ENCODE measurements around the gene NPAT.
"Not testable (repeated sequence)": the region's sequence is repeated elsewhere in the genome, so short reads cannot be mapped to it uniquely, and the experiment has no call there.

NPAT gene

GRCh38 chr11:108160970-108161566 lies 61.4 kb downstream of the NPAT start:
- DNase-seq (ENCODE audit: low read depth in 1 of 2, low spot score in 1 of 2), result no peak

DNA sequence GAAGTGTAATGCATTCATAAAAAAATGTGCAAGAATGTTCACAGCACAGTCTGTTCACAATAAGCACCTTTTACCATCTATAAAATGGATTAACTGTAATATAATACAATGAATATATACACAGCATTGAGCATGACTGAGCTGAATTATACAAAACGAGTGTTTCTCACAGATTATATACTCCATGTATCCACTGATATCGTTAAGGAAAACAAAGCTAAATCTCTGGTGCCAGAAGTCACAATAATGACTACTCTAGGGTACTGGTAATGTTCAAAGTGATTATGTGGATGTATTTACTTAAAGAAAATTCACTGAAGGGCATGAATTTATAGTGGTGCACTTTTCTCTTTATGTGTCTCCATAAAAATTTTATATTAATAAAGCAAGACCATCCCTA lies 67.8 kb downstream of the NPAT start:
- DNase-seq (ENCODE audit: low read depth in 1 of 2, low spot score in 1 of 2), result no peak

DNA sequence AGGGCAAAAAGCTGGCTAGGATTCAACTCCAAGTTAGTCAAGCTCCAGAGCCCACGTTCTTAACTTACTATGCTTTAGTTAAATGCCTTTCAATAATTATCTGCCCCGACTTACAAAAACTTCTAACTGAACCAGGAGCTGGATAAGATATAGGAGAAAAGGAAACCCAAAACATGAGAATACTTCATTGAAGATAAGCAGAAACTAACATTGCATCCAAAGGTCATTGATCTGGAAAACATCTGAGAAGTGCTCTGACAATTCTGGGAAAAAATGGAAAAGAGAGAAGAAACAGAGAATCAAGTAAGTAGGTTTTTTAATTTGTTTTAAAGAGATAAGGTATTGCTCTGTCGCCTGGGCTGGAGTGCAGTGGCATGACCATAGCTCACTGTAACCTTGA lies 73.9 kb downstream of the NPAT start:
- DNase-seq (ENCODE audit: low read depth in 1 of 2, low spot score in 1 of 2), result no peak

DNA sequence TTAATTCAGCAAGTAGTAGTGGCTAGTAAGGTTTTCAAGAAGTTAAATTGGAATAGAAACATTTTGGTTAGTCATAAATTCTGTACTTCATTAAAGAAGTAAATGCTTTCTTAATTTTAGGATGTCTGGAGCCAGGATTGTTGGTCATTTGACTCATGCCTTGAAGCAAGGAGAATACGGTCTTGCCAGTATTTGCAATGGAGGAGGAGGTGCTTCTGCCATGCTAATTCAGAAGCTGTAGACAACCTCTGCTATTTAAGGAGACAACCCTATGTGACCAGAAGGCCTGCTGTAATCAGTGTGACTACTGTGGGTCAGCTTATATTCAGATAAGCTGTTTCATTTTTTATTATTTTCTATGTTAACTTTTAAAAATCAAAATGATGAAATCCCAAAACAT lies 75.3 kb downstream of the NPAT start:
- DNase-seq (ENCODE audit: low read depth in 1 of 2, low spot score in 1 of 2), result no peak

DNA sequence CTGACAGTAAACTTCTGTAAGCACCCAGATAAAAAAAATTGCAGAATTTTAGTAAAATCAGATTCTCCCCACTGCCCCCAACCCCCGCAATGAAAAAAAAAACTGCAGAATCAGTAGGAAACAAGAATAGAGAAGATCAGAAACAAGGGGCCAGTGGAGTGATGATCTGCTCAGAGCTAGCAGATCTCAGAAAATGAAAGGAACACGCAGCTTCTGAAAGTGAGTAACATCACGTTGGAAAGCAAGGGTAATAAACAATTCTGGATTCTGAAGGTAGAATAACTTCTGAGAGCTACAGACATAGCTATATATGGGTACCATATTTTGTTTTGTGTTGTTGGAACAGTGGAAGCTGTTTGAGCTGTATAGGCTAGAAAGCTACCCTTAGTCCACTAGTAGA lies 77.8 kb downstream of the NPAT start:
- DNase-seq (ENCODE audit: low read depth in 1 of 2, low spot score in 1 of 2), result no peak

DNA sequence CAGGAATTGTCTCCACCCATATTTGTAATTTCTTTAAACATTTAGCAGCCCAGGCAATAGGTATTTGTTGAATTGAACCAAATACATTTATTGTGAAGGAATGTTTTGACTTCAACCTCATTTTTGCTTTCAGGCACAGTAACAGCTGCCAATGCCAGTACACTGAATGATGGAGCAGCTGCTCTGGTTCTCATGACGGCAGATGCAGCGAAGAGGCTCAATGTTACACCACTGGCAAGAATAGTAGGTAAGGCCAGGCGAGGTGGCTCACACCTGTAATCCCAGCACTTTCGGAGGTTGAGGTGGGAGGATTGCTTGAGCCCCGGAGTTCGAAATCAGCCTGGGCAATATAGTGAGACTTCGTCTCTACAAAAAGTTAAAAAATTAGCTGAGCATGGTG lies 80.1 kb downstream of the NPAT start:
- DNase-seq (ENCODE audit: low read depth in 1 of 2, low spot score in 1 of 2), result no peak

DNA sequence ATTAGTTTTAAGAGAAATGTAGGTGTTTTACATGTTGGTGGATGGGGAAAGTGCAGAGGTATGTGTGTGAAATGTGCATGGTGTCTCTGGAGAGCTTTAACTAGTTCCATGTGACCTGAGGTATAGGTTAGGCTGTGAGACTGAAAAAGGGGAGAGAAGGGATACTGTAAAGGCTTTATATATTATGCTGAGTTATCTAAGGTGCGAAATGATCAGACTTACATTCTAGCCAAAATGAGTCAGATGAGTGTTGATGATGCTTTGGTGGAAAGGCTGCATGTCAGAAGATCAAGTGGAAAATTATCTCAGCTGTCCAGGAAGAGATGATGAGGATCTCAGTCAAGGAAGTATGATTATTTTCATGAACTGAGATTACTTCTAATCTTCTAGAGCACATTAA lies 85.2 kb downstream of the NPAT start:
- DNase-seq (ENCODE audit: low read depth in 1 of 2, low spot score in 1 of 2), result no peak

DNA sequence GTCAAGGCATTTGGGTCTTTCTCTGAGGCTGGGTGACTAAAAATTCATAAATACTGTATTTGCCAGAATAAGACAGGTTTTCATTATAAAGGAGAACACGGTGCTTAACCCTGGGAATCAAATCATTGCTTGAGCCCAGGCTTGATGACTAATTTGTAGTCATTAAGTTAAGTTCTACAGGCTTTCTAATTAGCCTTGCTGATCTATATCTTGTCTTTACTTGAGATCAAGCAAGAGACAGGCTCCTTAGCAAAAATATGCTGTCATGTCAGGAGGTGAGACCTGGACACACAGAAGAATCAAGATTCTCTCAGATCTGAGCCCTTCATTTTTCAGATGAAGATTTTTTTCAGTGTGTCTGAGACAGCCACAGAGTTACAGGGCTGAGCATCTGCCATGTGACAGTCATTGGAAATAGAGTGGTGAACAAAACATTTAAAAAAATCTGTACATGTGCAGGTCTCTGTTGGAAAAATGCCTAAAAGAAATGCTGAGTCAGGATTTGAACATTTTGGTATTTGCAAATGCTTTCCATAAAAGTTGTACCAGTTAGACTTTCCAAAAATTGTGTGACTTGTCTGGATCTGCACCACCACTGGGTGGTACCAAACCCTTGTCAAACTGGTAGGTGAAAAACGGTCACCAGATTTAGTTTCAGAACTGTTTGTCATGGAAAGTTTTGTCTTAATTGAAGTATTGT lies 86.4 kb downstream of the NPAT start:
- DNase-seq (ENCODE audit: low read depth in 1 of 2, low spot score in 1 of 2), result peak in 1 of 2 donors; percentile 39

DNA sequence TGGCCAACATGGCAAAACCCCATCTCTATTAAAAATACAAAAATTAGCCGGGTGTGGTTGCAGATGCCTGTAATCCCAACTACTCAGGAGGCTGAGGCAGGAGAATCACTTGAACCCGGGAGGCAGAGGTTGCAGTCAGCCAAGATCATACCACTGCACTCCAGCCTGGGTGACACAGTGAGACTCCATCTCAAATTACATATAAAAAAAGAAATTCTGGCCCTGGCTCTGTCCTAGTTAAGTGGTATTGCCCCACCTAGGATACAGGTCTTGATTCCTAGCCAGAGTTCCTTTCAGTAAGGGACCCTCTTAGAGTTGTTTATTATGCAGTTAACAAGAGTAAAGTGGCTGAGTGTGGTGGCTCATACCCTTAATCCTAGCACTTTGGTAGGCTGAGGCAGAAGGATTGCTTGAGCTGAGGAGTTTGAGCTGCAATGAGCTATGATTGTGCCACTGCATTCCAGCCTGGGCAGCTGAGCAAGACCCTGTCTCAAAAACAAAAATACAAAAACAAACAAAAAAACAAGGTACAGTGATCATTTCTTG lies 89.4 kb downstream of the NPAT start:
- DNase-seq (ENCODE audit: low read depth in 1 of 2, low spot score in 1 of 2), result not testable (repeated sequence)

DNA sequence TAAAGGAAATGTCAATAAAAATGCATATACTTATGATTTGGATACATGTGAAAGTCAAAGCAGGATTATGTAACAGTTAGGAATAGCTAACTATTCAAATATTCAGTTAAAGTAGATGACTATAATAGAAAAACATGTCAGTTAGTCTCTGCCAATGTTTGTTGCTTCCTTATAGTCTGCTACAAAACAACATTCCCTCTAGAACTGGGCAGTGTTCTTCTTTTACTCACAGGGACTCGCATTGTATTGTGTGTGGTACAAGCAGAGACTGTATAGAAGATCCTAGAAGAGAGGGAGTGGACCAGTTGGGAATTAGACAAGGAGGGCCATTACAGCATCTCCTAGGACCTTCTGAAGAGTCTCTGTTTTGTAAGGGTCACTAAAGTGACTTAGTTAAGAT lies 90.4 kb downstream of the NPAT start:
- no peak for DNase-seq (ENCODE audit: low read depth in 1 of 2, low spot score in 1 of 2)

DNA sequence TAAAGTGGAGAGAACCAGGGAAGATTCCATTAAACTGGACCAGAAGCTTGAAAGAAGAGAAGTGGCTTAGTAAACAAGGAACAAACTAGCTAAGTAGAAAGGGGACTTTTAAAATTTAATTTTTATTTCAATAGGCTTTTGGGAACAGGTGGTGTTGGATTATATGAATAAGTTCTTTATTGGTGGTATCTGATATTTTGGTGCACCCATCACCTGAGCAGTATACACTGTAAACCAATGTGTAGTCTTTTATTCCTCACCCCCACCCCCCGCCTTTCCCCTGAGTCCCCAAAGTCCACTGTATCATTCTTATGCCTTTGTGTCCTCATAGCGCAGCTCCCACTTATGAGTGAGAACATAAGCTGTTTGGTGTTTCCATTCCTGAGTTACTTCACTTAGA lies 93.7 kb downstream of the NPAT start:
- DNase-seq (ENCODE audit: low read depth in 1 of 2, low spot score in 1 of 2), result no peak

DNA sequence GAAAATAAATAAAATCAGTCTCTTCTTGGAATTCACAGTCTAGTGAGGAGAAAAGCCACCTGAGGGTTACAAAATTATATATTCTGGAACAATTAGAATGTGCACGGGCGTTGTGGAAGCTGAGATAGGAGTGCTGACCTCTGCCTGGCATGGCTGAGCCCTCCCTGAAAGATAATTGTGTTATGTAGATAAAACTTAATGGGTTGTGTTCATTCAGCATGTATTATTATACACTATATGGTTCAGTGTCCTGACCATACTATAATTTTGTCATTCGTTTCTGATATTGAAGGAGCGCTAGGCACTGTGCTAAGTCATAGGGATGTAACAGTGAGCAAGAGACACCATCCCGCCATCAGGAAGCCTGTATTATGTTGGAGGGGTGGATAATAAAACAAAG lies 97.3 kb downstream of the NPAT start:
- no peak for DNase-seq (ENCODE audit: low read depth in 1 of 2, low spot score in 1 of 2)

GRCh38 chr11:108122166-108122628 lies 100.2 kb downstream of the NPAT start:
- no peak for DNase-seq (ENCODE audit: low read depth in 1 of 2, low spot score in 1 of 2)

- peak; percentile 90 to 92 for DNase-seq (ENCODE audit: low read depth in 1 of 2, low spot score in 1 of 2)
These were observed 100.9 kb downstream of the NPAT start, which contains the start of gene ACAT1 for GRCh38 chr11:108121274-108122155. ACAT1 (plus strand) TSS chr11:108121567; CDS start chr11:108121607, 40 bp downstream.

DNA sequence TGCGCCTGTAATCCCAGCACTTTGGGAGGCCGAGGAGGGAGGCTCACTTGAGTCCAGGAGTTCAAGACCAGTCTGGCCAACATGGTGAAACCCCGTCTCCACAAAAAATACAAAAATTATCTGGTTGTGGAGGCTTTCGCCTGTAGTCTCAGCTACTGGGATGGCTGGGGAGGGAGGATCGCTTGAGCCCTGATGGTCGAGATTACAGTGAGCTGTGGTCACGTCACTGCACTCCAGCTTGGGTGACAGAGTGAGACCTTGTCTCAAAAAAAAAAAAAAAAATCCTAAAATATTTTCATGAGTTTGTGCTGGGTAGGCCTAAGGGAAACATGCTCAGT lies 101.5 kb downstream of the NPAT start:
- DNase-seq (ENCODE audit: low read depth in 1 of 2, low spot score in 1 of 2), result not testable (repeated sequence)

GRCh38 chr11:108117746-108118371 lies 104.6 kb downstream of the NPAT start:
- no peak for DNase-seq (ENCODE audit: low read depth in 1 of 2, low spot score in 1 of 2)

- no peak for DNase-seq (ENCODE audit: low read depth in 1 of 2, low spot score in 1 of 2)
These were observed 106.8 kb downstream of the NPAT start for GRCh38 chr11:108115500-108116140.

DNA sequence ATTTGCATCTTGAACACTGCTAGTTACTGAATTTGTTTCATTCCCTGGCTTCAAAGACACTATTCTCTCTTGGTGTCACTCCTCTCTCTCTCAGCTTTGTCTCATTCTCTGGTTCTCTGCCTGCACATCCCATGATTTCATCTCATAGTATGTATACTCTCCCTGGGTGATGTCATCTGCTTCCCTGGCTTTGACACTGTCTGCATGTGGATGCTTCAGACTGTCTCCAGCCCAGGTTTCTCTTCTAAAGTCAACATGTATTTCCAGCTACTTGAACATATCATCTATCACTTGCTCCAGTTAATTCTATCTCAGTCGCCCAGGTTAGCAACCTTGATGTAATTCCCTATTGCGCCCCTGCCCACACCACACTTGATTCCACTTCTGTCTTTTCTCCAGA lies 110.4 kb downstream of the NPAT start:
- DNase-seq (ENCODE audit: low read depth in 1 of 2, low spot score in 1 of 2), result no peak

DNA sequence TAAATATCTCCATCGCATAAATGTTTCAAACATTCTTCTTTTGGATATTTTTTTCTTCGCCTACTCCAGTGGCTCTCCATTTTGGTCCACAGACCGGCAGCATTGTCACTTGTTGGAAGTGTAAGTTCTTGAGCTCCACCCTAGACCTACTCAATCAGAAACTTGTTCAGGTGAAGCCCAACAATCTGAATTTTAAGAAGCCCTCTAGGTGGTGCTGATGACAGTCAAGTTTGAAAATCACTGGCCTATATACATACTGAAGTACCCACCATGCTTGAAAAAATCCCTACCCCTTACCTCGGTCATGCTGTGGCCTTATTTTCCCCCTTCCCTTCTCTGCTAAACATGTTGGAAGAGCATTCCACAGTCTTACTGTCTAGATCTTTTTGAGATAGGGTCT lies 111.3 kb downstream of the NPAT start:
- DNase-seq (ENCODE audit: low read depth in 1 of 2, low spot score in 1 of 2), result no peak

Measured in activated CD4-positive, alpha-beta T cell treated with anti-CD3 and anti-CD28 coated beads, Interleukin-2, amount 50 U/mL, for 24 hours (primary cell).